HG02610 (cell line): ENCODE measurements around the gene RFC5.
"Not testable (repeated sequence)": the region's sequence is repeated elsewhere in the genome, so short reads cannot be mapped to it uniquely, and the experiment has no call there.

Source experiments
- ATAC-seq: cut with Tn5 transposase; IDR thresholded peaks from one replicate; pipeline ENCODE4 v1.9.1; 2021; ENCODE audit warnings: mild to moderate bottlenecking, moderate library complexity; ENCODE audit not compliant: unreplicated experiment

RFC5 gene

GRCh38 chr12:118070650-118071049, 54.1 kb downstream of the RFC5 start:
- no peak for ATAC-seq

- no peak for ATAC-seq
Measured at GRCh38 chr12:118073768-118074167, 57.3 kb downstream of the RFC5 start.

GRCh38 chr12:118081521-118081920, 65.0 kb downstream of the RFC5 start:
- not testable (repeated sequence) for ATAC-seq
